Measurements from ENCODE around the gene DYNLT5. TPM values are rescaled to one million over a fixed set of nuclear protein-coding genes. Genes with fewer than 3 reads are reported as not detected.

DYNLT5 gene
- total RNA-seq, 1 experiment from 2014 or later: not detected

GRCh38 chr1:66737836-66738235 is 14.4 kb upstream of the DYNLT5 start:
- Histone ChIP-seq H3K27ac (no peak overlapping the region), H2AFZ (no peak overlapping the region), H3K36me3 (ENCODE audit: low read depth) (no peaks in the 10 kb centered on the region), H3K79me2 (ENCODE audit: low read depth) (no peaks in the 10 kb centered on the region), H3K9me2 (ENCODE audit: insufficient read depth) (no peaks in the 10 kb centered on the region), H3K4me1 (replicated peaks; ENCODE audit: insufficient read depth) (peaks cover 13% of the 10 kb centered on the region; the same call in 1 of the 2 replicates), H3K4me2 (no peak overlapping the region), H3F3A (ENCODE audit: insufficient read depth, low read depth) (no peaks in the 10 kb centered on the region), H4K20me1 (ENCODE audit: insufficient read depth) (no peaks in the 10 kb centered on the region), H3K4me3 (no peak overlapping the region), H3K27me3 (ENCODE audit: insufficient read depth, low read depth) (no peaks in the 10 kb centered on the region), H3K9me3 (ENCODE audit: insufficient read depth, low read depth) (no peaks in the 10 kb centered on the region)
- no peak for TF ChIP-seq EZH2 (IDR thresholded peaks at IDR 0.05; ENCODE audit: low read depth)
- no peak for TF ChIP-seq CTCF (conservative IDR thresholded peaks at IDR 0.05)
- BruUV-seq (replicated peaks): no TSS peak
- ChIA-PET CTCF (no interaction called here), POLR2A (ENCODE audit: unreplicated experiment) (no interaction called here)
- intact Hi-C loops (cut with micrococcal nuclease; ENCODE audit: unreplicated experiment): no loop called here
- DNase-seq: no peak

- Histone ChIP-seq H2AFZ (no peak overlapping the region), H3K79me2 (ENCODE audit: low read depth) (no peaks in the 10 kb centered on the region), H3K27ac (no peak overlapping the region), H3K4me2 (no peak overlapping the region), H3K9me3 (ENCODE audit: insufficient read depth, low read depth) (no peaks in the 10 kb centered on the region), H4K20me1 (ENCODE audit: insufficient read depth) (no peaks in the 10 kb centered on the region), H3K9me2 (ENCODE audit: insufficient read depth) (no peaks in the 10 kb centered on the region), H3K36me3 (ENCODE audit: low read depth) (no peaks in the 10 kb centered on the region), H3K4me1 (replicated peaks; ENCODE audit: insufficient read depth) (no peaks in the 10 kb centered on the region), H3K27me3 (ENCODE audit: insufficient read depth, low read depth) (no peaks in the 10 kb centered on the region), H3K4me3 (no peak overlapping the region), H3F3A (ENCODE audit: insufficient read depth, low read depth) (no peaks in the 10 kb centered on the region)
- ChIA-PET CTCF (no interaction called here), POLR2A (ENCODE audit: unreplicated experiment) (no interaction called here)
- intact Hi-C loops (cut with micrococcal nuclease; ENCODE audit: unreplicated experiment): no loop called here
- BruUV-seq (replicated peaks): no TSS peak
- no peak for DNase-seq
- TF ChIP-seq CTCF (conservative IDR thresholded peaks at IDR 0.05) (no peak), EZH2 (IDR thresholded peaks at IDR 0.05; ENCODE audit: low read depth) (no peak)
Observed at GRCh38 chr1:66739401-66740157, 12.7 kb upstream of the DYNLT5 start.

GRCh38 chr1:66745451-66745850 is 6.8 kb upstream of the DYNLT5 start:
- Histone ChIP-seq H3K9me3 (ENCODE audit: insufficient read depth, low read depth) (no peaks in the 10 kb centered on the region), H3K36me3 (ENCODE audit: low read depth) (no peaks in the 10 kb centered on the region), H3K27ac (no peak overlapping the region), H3K4me2 (no peak overlapping the region), H3K79me2 (ENCODE audit: low read depth) (no peaks in the 10 kb centered on the region), H3K9me2 (ENCODE audit: insufficient read depth) (no peaks in the 10 kb centered on the region), H3K4me1 (replicated peaks; ENCODE audit: insufficient read depth) (no peaks in the 10 kb centered on the region), H3F3A (ENCODE audit: insufficient read depth, low read depth) (no peaks in the 10 kb centered on the region), H4K20me1 (ENCODE audit: insufficient read depth) (no peaks in the 10 kb centered on the region), H3K4me3 (no peak overlapping the region), H3K27me3 (ENCODE audit: insufficient read depth, low read depth) (no peaks in the 10 kb centered on the region), H2AFZ (no peak overlapping the region)
- DNase-seq: no peak
- CTCF ChIA-PET: no interaction called here
- TF ChIP-seq CTCF (conservative IDR thresholded peaks at IDR 0.05) (no peak), EZH2 (IDR thresholded peaks at IDR 0.05; ENCODE audit: low read depth) (no peak)
- BruUV-seq (replicated peaks): no TSS peak
- POLR2A ChIA-PET (ENCODE audit: unreplicated experiment): no interaction called here
- intact Hi-C loops (cut with micrococcal nuclease; ENCODE audit: unreplicated experiment): no loop called here
